GM12878 (cell line): ENCODE data around the gene TIGAR. TPM values are rescaled to one million over a fixed set of nuclear protein-coding genes. Genes with fewer than 3 reads are reported as not detected.

Experiments
- ATAC-seq: fragments of 200-7000 bp; cut with Tn5 transposase; 3 replicates; pipeline ENCODE4 v1.9.1; 2020; ENCODE audit warnings: mild to moderate bottlenecking, moderate library complexity
- BruUV-seq: library from RNA; stranded (reverse); fragments of 400-500 nt; replicated peaks from 2 replicates; lab custom pipeline; 2021; lab: Mats Ljungman, UMichigan
- CTCF ChIA-PET: fragments of 300-600 bp; sonication (Branson Sonifier 250); formaldehyde crosslinking; extraction: SDS; loops from one replicate; lab custom pipeline; 2021; ENCODE audit warnings: inconsistent platforms; lab: Yijun Ruan, JAX
- POLR2A ChIA-PET: fragments of 350-600 bp; formaldehyde crosslinking; extraction: SDS; loops from one replicate; lab custom pipeline; 2021; ENCODE audit warnings: inconsistent platforms; lab: Charles Lee
- RAD21 ChIA-PET: fragments of 300-600 bp; sonication (Branson Sonifier 250); formaldehyde crosslinking; loops from one replicate; lab custom pipeline; 2023; ENCODE audit warnings: antibody characterized with exemption; ENCODE audit not compliant: unreplicated experiment; lab: Charles Lee
- SMC1A ChIA-PET: fragments of 300-600 bp; sonication (Branson Sonifier 250); formaldehyde crosslinking; loops from one replicate; lab custom pipeline; 2023; ENCODE audit not compliant: unreplicated experiment, uncharacterized antibody; lab: Charles Lee
- DNase-seq: peaks from one replicate; pipeline ENCODE4 v3.0.0-alpha.2; 2011; ENCODE audit warnings: low read depth, low spot score
- FAIRE-seq: peaks from 3 replicates; lab custom pipeline; 2011; peaks lifted over from hg19 to GRCh38; lab: Jason Lieb, UNC
- H2AFZ ChIP-seq: 2 replicates; pipeline ENCODE4 v1.6.0; 2011; ENCODE audit warnings: low read depth, low read length, control low read depth; ENCODE audit not compliant: control insufficient read depth
- H3K27ac ChIP-seq: 2 replicates; pipeline ENCODE4 v1.5.1; 2011; ENCODE audit warnings: control low read depth; ENCODE audit not compliant: control insufficient read depth, insufficient read depth
- H3K27me3 ChIP-seq, 2 experiments: replicated peaks in 1 of 2; 2 replicates each; pipeline versions ENCODE4 v1.6.0 to v1.6.1; 2011; ENCODE audit warnings: low read length in 1 of 2; ENCODE audit not compliant: control insufficient read depth in 2 of 2, insufficient read depth in 2 of 2
- H3K36me3 ChIP-seq, 2 experiments: 2 replicates each; pipeline ENCODE4 v1.5.1; 2011; ENCODE audit warnings: low read length in 1 of 2; ENCODE audit not compliant: control insufficient read depth in 2 of 2, insufficient read depth in 2 of 2
- H3K4me1 ChIP-seq: 2 replicates; pipeline ENCODE4 v1.6.1; 2011; ENCODE audit warnings: mild to moderate bottlenecking, low read length, moderate library complexity, mixed read lengths; ENCODE audit not compliant: control insufficient read depth, insufficient read depth
- H3K4me2 ChIP-seq: 2 replicates; pipeline ENCODE4 v1.6.0; 2011; ENCODE audit warnings: control low read depth; ENCODE audit not compliant: control insufficient read depth, insufficient read depth
- H3K4me3 ChIP-seq: fragments of 200-600 bp; sonication (generic); 2 replicates; pipeline ENCODE4 v1.5.1; 2016
- H3K79me2 ChIP-seq: 2 replicates; pipeline ENCODE4 v1.6.0; 2011; ENCODE audit warnings: low read length; ENCODE audit not compliant: control insufficient read depth, insufficient read depth
- H3K9ac ChIP-seq: 2 replicates; pipeline ENCODE4 v1.8.0; 2011; ENCODE audit warnings: low read length, control low read depth, mixed read lengths; ENCODE audit not compliant: control insufficient read depth, insufficient read depth
- H3K9me3 ChIP-seq: replicated peaks from 3 replicates; pipeline ENCODE4 v1.5.1; 2011; ENCODE audit warnings: mild to moderate bottlenecking, low read length; ENCODE audit not compliant: control insufficient read depth, insufficient read depth
- H4K20me1 ChIP-seq: 2 replicates; pipeline ENCODE4 v1.6.0; 2011; ENCODE audit not compliant: control insufficient read depth, insufficient read depth
- CBFB ChIP-seq: IDR thresholded peaks from 2 replicates; pipeline ENCODE4 v1.6.1; 2016; ENCODE audit warnings: antibody characterized with exemption, low read depth
- CEBPB ChIP-seq, 2 experiments: fragments of 150-350 bp in 1 of 2; IDR thresholded peaks; 2 replicates each; pipeline ENCODE4 v1.6.1; 2012 to 2014; ENCODE audit warnings: low read depth in 2 of 2, low read length in 2 of 2, borderline replicate concordance in 1 of 2, inconsistent platforms in 1 of 2
- HCFC1 ChIP-seq: fragments of 150-350 bp; IDR thresholded peaks from 2 replicates; pipeline ENCODE4 v1.6.1; 2014; ENCODE audit warnings: low read length
- HDGF ChIP-seq: fragments of 450-650 bp; IDR thresholded peaks from 2 replicates; pipeline ENCODE4 v1.6.1; 2016; ENCODE audit warnings: antibody characterized with exemption
- MEF2A ChIP-seq: IDR thresholded peaks from 2 replicates; pipeline ENCODE4 v1.6.1; 2011; ENCODE audit warnings: low read depth, mild to moderate bottlenecking, low read length, moderate library complexity; ENCODE audit not compliant: insufficient read depth
- NFYB ChIP-seq: IDR thresholded peaks from 2 replicates; pipeline ENCODE4 v1.6.1; 2011; ENCODE audit warnings: low read depth, mild to moderate bottlenecking, low read length, improper control_type of control experiment, moderate library complexity; ENCODE audit not compliant: insufficient read depth
- NR2F1 ChIP-seq: fragments of 450-650 bp; conservative IDR thresholded peaks from 2 replicates; pipeline ENCODE4 v1.6.1; 2017; ENCODE audit warnings: mild to moderate bottlenecking
- SIX5 ChIP-seq: IDR thresholded peaks from 2 replicates; pipeline ENCODE4 v1.6.1; 2011; ENCODE audit warnings: mild to moderate bottlenecking, low read depth, low read length, moderate library complexity; ENCODE audit not compliant: severe bottlenecking
- SMARCA5 ChIP-seq: fragments of 450-650 bp; IDR thresholded peaks from 2 replicates; pipeline ENCODE4 v1.6.1; 2017; ENCODE audit warnings: mild to moderate bottlenecking
- TAF1 ChIP-seq: IDR thresholded peaks from 2 replicates; pipeline ENCODE4 v1.6.1; 2011; ENCODE audit warnings: mild to moderate bottlenecking, low read depth, low read length, borderline replicate concordance
- ZNF207 ChIP-seq: fragments of 450-650 bp; IDR thresholded peaks from 2 replicates; pipeline ENCODE4 v1.6.1; 2014; ENCODE audit warnings: antibody characterized with exemption, mild to moderate bottlenecking, borderline replicate concordance
- ZNF217 ChIP-seq: fragments of 450-650 bp; IDR thresholded peaks from 2 replicates; pipeline ENCODE4 v1.6.1; 2017; ENCODE audit warnings: antibody characterized with exemption, mild to moderate bottlenecking
- WGBS: methylation state at CpG from one replicate; pipeline ENCODE4 v1.1.6; 2016; ENCODE audit warnings: low lambda C conversion rate; ENCODE audit not compliant: insufficient replicate concordance, insufficient coverage; ENCODE audit errors: missing lambda C conversion rate; 5-methylcytosine and 5-hydroxymethylcytosine counted together
- in situ Hi-C: fragments of 300-500 bp; cut with MboI; formaldehyde crosslinking; loops from 9 replicates; pipeline ENCODE4 v1.14.3; 2018; ENCODE audit warnings: mixed read lengths
- intact Hi-C: fragments of 100-400 bp; cut with micrococcal nuclease; formaldehyde crosslinking; loops from one replicate; pipeline ENCODE4 v1.14.2; 2022; ENCODE audit not compliant: unreplicated experiment
- polyA plus RNA-seq, 11 experiments: library from polyadenylated mRNA; depleted of rRNA in 4 of 11; unstranded in 6 of 11; stranded (reverse) in 5 of 11; fragments of >200 nt; fragmentation: Nextera tagmentation in 4 of 11; fragmentation: Illumina TruSeq in 1 of 11; extraction: Ambion mirVana in 4 of 11; extraction: Trizol in 1 of 11; gene quantifications; 1 replicate in 1 of 11; 2 replicates in 10 of 11; pipeline versions ENCODE4 v1.2.1 to v1.2.3, GENCODE V29; 2011 to 2016; ENCODE audit warnings: inconsistent platforms in 2 of 11, missing spikeins in 2 of 11, low read depth in 1 of 11
- total RNA-seq, 4 experiments: library from RNA; depleted of rRNA in 3 of 4; stranded (reverse); fragments of >200 nt in 3 of 4; fragmentation: Illumina TruSeq in 1 of 4; extraction: Trizol in 1 of 4; gene quantifications; 2 replicates each; pipeline versions ENCODE4 v1.2.1 to v1.2.3, GENCODE V29; 2013 to 2021
- TF ChIP-seq, protein P1 (sequence below): IDR thresholded peaks from 2 replicates; pipeline ENCODE4 v1.6.1; 2011; ENCODE audit warnings: borderline replicate concordance, low read depth, mild to moderate bottlenecking, moderate library complexity, low read length; ENCODE audit not compliant: insufficient read depth, poor library complexity, severe bottlenecking

Gene TIGAR
- total and polyA plus RNA-seq, 10 of the 15 experiments (the other 5 are each of a cell fraction or from before 2014, with no cell fraction given), result 7.6 to 45.7 (median 16.5) TPM

DNA sequence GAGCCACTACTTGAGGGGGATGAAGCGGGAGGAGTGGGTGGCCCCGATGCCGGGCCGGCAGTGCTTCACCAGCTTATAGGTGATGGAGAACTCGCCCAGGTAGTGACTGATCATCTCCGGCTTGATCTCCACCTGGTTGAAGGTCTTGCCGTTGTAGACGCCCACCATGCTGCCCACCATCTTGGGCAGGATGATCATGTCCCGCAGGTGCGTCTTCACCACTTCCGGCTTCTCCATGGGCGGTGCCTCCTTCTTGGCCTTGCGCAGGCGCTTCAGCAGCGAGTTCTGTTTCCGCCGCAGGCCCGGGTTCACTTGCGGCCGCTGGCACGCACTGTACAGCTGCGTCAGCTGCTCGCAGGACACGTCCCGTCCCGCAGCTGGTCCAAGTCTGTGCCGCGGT lies 3.4 kb downstream of the TIGAR start:
- DNase-seq, result no peak
- no peak for FAIRE-seq
- ATAC-seq, result no peak
- H3K79me2 ChIP-seq, result peaks cover 54% of the 10 kb centered on the region
- TF ChIP-seq HCFC1 (no peak), TAF1 (no peak), ZNF217 (no peak), CBFB (no peak)
- CTCF ChIA-PET, result interaction anchor here (1.6 kb wide), 1 partner anchor 47 kb away, joined by 6 read pairs; no protein-coding TSS in a partner anchor
- no peaks in the 10 kb centered on the region for H3K27me3 ChIP-seq
- no TSS peak for BruUV-seq
- no peaks in the 10 kb centered on the region for H3K9me3 ChIP-seq
- 96% methylated on average over 27 of the region's 28 CpGs for WGBS
- POLR2A ChIA-PET, result interaction anchor here (0.6 to 1.2 kb wide), 5 partner anchors 10 to 336 kb away, joined by 3 to 5 read pairs (median 4); no protein-coding TSS in a partner anchor
- H3K4me1 ChIP-seq, result peaks cover 3% of the 10 kb centered on the region; the same call in 1 of the 2 replicates
- H3K9ac ChIP-seq, result no peak overlapping the region
- no peak overlapping the region for H2AFZ ChIP-seq
- SMC1A ChIA-PET, result interaction anchor here (0.7 to 1.9 kb wide), 2 partner anchors 76 to 325 kb away, joined by 3 to 9 read pairs; no protein-coding TSS in a partner anchor
- RAD21 ChIA-PET, result interaction anchor here (0.6 to 0.8 kb wide), 2 partner anchors 47 to 62 kb away, joined by 3 read pairs; no protein-coding TSS in a partner anchor
- intact Hi-C loops (loop anchor here (5.0 kb wide), 1 partner anchor 213 kb away; the partner anchor contains the start of gene RAD51AP1), in situ Hi-C loops (no loop called here)
- H3K4me3 ChIP-seq, result no peak overlapping the region
- no peak overlapping the region for H3K27ac ChIP-seq
- H3K36me3 ChIP-seq, result no peaks in the 10 kb centered on the region; a peak in 1 of 4 replicates
- H3K4me2 ChIP-seq, result no peak overlapping the region
- H4K20me1 ChIP-seq, result no peaks in the 10 kb centered on the region

DNA sequence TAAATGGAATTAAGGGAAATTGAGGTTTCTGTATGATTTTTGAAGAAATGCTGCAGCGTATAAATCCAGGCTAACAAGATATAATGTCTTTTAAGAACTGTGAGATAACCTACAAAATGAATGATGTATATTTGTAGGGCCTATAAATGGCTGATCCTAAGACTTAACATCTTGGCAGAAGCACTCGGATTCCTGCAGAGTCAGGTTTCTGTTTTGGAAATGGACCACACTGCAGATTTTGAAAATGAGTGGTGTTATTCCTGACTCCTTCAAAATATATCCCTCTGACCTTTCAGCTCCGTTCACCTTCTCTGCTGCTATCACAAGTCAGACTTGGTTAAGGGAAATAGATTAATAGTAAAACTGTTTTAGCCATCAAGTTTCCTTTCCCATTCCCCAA lies 5.0 kb downstream of the TIGAR start:
- in situ Hi-C loops, result no loop called here
- intact Hi-C loops, result no loop called here
- no TSS peak for BruUV-seq
- Histone ChIP-seq H3K4me2 (no peak overlapping the region), H3K36me3 (no peaks in the 10 kb centered on the region; a peak in 1 of 4 replicates), H3K4me1 (peaks cover 3% of the 10 kb centered on the region; the same call in 1 of the 2 replicates), H3K79me2 (peaks cover 60% of the 10 kb centered on the region), H2AFZ (no peak overlapping the region), H3K27ac (no peak overlapping the region), H3K9ac (no peak overlapping the region), H4K20me1 (no peaks in the 10 kb centered on the region), H3K27me3 (no peaks in the 10 kb centered on the region), H3K4me3 (peak overlapping the region; percentile 38; the same call in 1 of the 2 replicates), H3K9me3 (no peaks in the 10 kb centered on the region)
- no peak for ATAC-seq
- ChIA-PET RAD21 (interaction anchor here (0.6 to 1.6 kb wide), 3 partner anchors 49 to 361 kb away, joined by 4 to 6 read pairs (median 5); no protein-coding TSS in a partner anchor), SMC1A (interaction anchor here (0.6 to 1.9 kb wide), 4 partner anchors 14 to 616 kb away, joined by 3 to 9 read pairs (median 3); no protein-coding TSS in a partner anchor), CTCF (interaction anchor here (1.1 kb wide), 1 partner anchor 441 kb away, joined by 4 read pairs; no protein-coding TSS in a partner anchor), POLR2A (interaction anchor here (0.6 to 1.2 kb wide), 2 partner anchors 34 to 342 kb away, joined by 3 read pairs; no protein-coding TSS in a partner anchor)
- no peak for TF ChIP-seq NR2F1
- TF ChIP-seq ZNF207, result no peak
- no peak for TF ChIP-seq SMARCA5
- TF ChIP-seq NFYB, result no peak
- TF ChIP-seq MEF2A, result no peak
- TF ChIP-seq SIX5, result no peak
- no peak for TF ChIP-seq CEBPB (IDR thresholded peaks at IDR 0.05; ENCODE audit: borderline replicate concordance in 1 of 2, low read depth in 2 of 2, low read length in 2 of 2)
- TF ChIP-seq HDGF, result no peak
- TF ChIP-seq, protein P1, sequence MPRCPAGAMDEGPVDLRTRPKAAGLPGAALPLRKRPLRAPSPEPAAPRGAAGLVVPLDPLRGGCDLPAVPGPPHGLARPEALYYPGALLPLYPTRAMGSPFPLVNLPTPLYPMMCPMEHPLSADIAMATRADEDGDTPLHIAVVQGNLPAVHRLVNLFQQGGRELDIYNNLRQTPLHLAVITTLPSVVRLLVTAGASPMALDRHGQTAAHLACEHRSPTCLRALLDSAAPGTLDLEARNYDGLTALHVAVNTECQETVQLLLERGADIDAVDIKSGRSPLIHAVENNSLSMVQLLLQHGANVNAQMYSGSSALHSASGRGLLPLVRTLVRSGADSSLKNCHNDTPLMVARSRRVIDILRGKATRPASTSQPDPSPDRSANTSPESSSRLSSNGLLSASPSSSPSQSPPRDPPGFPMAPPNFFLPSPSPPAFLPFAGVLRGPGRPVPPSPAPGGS, result no peak
- DNase-seq, result no peak
- no peak for FAIRE-seq
- WGBS, result 95% methylated on average over 3 of the region's 3 CpGs
